Measurements from ENCODE around the gene BRINP3.
"Not testable (repeated sequence)": the region's sequence is repeated elsewhere in the genome, so short reads cannot be mapped to it uniquely, and the experiment has no call there.

Gene BRINP3

DNA sequence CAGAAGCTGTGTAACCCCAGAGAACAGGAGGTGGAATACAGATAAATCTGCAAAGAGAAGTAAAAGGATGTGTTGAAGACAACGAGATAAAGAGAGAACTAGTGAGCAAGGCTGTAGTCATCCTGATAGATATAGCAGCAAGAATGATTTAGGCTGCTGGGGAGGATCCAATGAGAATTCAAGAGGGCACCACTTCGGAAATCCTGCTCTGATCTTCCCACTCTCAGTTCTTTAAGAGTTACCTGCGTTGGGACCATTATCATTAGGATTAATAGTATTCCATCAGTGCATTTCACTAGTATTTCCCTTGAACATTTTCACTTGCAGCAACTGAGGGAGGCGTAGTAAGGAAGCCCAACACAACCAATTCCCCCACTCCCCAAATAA, at the start of gene BRINP3:
Gene BRINP3, minus strand, starts transcription at position 103 of the 387 bp plus-strand sequence.
- no peak for DNase-seq

DNA sequence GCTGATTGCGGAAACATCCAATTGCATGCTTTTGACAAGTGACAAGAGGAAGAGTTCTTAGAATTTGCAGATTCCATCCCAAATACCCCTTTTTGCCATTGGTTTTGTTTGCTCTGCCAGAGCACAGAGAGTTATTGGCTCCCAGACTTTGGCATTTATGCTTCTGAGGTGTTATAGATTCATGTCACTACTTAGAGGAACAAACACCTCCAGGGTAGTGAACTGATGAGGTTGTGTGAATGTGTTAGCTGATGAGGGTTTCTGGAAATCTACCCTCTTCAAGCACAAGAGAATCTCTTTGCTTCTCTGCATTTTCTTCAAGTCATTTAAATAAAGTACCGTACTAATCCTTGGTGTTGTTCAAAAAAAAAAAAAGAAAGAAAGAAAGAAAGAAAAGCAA, 33.9 kb upstream of the BRINP3 start:
- no peak for DNase-seq

DNA sequence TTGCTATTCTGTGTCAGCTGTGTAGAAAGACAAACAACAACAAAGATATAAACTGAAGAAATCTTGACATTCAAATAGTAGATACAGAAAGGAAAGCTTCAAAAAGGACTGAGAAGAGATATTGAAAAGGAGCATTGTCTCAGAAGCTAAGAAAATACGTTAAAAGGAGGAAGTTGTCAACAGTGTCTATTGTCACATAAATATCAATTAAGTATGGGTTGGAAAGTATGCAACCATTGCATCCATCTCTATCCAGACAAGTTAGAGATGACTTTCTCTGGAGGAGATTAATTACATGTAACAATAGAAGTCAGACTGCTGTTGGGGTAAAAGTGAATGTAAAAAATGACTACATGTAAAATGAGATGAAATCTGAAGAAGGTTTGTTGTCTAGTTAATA, 29.7 kb upstream of the BRINP3 start:
- DNase-seq, result no peak

DNA sequence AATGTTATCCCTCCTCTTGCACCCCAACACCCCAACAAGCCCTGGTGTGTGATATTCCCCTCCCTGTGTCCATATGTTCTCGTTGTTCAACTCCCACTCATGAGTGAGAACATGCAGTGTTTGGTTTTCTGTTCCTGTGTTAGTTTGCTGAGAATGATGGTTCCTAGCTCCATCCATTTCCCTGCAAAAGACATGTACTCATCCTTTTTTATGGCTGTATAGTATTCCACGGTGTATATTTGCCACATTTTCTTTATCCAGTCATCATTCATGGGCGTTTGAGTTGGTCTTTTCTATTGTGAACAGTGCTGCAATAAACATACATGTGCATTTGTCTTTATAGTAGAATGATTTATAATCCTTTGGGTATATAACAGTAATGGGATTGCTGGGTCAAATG, 26.9 kb upstream of the BRINP3 start:
- not testable (repeated sequence) for DNase-seq

DNA sequence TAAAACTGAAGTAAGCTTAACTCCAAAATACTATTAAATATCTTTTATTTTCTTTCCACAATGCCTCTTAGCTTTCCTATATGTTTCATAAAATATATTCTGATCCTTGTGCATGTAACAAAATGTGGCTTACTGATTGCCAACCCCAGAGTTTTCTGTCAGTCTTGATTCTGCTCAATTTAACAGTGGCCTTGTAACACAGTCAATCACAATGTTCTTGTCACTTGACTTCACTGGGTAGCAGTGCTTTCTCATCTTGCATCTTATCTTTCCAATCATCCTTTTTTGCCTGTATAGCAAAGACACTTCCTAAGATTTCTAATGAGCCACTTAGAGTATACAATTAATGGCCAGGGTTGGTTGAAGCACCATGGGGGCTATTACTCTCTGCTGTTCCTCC, 19.9 kb upstream of the BRINP3 start:
- no peak for DNase-seq

DNA sequence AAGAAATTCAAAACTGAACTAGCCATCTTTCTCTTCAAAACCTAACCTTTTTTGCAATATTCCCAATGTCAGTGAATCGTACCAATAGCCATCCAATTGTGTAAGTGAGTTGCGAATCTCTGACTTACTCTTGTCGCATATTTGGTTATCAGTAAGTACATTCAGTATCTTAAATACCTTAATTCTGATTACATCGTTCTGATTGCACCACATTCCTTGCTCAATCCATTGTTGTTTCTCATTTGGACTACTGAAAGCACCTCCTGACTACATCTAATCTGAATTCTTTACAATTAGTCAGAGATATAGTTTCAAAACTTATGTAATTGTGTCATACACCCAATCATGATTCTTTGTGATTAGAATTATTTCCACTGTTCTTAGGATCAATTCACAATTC, 16.8 kb upstream of the BRINP3 start:
- DNase-seq, result no peak

DNA sequence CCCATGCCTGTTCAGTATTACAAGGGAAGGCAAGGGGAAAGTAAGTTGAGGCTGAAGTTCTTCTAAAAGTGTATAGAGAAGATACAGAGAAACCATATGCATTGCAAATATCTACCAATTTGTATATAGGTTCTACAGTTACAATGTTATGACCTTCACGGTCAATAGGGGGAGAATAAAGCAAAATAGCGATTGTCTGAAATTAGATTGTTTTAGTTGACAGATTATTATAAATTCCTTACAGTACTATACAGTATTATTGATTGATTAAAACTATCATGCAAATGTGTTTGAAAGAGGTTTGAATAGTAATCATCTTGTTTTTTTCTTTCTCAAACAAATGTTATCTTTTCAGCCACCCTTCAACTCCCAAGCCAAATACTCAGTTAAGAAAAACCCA, 13.7 kb upstream of the BRINP3 start:
- no peak for DNase-seq

DNA sequence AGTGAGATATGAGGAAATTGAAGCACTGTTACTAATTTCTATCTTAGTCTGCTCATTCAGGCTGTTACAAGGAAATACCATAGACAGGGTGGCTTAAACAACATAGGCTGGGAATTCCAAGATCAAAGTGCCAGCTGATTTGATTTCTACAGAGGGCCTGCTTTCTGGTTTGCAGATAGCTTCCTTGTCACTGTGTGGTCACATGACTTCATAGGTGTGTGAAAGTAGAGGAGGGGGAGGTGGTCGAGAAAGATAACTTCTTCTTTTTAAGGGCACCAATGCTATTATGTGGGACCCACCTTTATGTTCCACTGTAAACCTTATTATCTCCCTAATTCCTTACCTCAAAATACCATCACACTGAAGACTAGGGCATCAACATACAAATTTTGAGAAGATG, 6.4 kb upstream of the BRINP3 start:
- no peak for DNase-seq

DNA sequence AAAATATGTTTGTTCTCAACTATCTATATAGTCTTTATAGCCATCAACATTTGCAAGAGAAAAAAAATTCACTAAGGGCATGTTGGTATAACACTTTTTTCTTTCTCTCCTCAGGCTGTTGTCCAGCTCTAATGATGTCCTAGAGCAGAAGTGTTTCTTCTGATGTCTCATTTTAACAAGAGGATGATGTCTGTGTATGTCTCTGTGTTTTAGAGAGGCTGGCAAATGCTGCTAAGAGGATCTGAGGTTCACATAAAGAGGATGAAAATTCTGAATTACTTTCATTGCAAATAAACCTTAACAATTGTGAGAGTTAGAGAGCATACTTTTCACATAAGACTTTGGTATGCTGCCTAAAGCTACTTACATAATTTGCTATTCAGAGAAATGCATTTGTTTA, 2.6 kb upstream of the BRINP3 start:
- DNase-seq, result no peak

DNA sequence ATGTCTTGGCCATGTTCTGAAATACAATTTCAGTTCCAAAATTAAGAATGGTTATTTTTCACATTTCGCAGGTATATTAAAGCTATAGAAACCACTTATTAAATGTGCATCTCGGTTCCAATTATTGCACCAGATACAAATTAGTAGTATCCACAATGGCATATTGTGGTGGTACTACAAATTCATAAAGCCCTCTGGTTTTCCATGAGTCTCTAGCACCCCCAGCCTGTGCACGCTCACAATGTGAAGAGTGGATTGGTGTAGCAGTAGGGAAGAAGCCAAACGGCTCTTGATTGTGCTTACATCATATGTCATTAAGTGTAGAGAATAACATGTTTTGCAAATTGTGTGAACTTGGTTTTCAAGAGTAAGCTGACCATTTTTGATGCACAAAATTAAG, 1.9 kb upstream of the BRINP3 start:
- no peak for DNase-seq

DNA sequence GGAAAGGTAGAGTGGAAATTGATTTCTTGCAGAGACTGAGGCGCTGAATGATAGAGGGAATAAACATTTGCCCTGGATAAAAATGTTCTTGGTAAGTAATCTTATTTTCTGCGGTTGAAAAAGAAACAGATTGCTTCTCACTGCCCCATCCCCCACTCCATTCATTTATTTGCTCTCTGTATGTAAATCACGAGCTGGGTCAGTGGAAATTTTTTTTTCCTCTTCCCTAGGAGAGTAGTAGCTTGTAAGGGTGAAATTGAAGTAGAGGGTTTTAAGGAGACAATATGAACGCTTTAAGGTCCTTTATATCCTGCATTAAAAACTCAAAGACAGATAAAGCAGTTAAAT, 1.4 kb upstream of the BRINP3 start:
- no peak for DNase-seq

DNA sequence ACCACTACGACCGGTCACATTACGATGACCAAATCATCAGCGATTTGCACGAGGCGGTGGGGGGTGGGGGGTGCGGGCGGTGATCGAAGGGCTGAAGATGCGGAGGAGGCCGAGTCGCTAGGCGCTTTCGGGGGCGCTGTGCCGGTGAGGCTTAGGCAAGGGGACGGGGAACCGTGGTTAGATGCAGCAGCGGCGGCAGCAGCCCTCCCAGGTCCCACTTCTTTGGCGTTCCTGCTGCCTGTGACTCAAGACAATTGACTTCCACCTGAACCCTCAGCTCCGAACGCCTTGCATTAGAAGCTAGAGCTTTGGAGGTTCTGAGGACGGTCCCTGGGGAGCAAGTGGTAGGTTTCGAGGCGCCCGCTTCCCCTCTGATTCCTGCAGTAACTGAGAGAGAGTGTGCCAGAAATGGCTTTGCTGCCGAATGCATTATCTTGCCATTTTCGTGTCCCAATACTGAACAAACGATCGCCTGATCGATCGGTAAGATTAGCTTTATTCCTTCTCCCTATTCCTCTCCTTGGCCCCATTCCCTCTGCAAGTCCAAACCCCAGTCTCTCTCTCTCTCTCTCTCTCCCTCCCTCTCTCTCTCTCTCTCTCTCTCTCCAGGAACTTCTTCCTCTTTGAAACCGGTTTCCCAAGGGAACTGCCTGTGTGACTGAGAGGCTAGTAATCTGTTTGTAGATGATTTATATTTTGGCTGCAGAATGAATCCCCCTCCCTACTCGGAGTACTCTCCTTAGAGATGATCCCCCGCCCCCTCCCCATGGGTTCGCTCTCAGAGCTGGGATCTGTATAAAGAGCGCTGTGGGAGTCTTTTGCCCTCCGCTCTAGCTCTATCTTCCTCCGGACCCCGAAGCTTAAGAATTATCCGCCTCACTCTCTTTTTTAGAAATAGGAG, 735 bp upstream of the BRINP3 start:
- peak; percentile 64 for DNase-seq

DNA sequence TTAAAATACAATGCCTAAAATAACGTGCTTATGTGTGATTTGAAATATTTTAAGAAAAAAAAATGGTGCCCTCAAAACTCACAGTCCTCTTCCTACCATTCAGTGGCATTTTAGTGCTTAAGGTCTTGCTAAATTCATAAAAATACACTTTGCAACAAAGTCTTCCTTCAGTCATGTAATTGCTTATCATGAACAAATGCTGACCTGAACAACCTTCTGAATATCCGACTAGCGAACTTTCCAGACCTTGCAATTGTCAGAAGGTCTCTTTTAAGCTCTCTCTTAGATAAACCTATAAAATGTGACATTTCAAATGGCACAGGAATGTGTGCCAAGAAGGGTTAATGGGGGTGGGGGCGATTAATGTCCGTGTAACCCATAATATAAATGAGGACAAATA, 858 bp downstream of the BRINP3 start:
- no peak for DNase-seq

DNA sequence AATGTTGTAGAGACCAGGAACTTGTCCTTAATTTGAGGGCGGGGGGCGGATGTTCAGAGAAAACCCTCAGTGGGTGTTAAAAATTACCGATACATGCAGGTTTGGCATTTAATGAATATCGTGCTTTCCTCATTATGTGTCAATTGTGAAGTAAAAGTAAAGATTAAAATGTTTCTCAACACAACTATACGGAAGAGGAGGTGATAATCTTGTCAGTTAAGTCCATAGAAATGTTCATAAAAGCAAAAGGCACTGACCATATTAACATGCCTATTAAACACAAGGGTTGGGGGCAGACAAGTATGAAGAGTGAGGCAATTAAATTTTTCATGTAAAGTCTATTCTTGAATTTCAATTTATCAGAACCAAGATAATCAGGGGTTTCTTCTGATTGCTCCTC, 1.3 kb downstream of the BRINP3 start:
- no peak for DNase-seq

DNA sequence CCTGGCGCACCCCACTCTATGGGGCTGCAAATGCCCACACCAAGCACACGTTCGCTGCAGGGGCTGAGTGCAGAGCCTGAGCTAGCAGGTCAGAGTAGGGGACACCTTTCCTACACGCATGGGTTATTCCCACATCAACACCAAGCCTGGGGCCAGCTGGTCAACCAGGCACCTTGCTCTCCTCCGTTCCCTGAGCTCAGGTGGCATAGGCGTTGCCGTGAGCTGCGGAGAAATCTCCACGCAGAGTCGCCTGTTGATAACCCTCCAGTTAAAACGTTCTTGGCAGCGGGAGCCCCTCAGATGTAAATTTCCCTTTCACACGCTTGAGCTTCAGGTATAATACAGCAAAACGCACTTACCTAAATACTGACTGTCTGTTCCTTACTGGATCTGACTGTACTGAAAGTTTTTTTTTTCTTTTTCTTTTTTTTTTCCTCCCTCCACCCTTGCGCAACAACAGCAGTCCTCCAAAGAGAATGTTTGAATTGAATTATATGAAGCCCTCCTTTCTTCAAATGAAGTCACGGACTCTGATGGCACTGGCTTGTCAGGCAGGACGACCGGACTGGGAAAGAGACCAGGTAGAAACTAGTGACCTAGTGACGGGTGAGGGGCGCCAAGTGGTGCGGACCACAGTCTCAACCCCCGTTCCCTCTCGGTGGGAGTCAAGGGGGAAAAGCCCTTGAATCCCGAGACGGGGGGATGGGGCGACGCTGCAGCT, 2.1 kb downstream of the BRINP3 start:
- no peak for DNase-seq

DNA sequence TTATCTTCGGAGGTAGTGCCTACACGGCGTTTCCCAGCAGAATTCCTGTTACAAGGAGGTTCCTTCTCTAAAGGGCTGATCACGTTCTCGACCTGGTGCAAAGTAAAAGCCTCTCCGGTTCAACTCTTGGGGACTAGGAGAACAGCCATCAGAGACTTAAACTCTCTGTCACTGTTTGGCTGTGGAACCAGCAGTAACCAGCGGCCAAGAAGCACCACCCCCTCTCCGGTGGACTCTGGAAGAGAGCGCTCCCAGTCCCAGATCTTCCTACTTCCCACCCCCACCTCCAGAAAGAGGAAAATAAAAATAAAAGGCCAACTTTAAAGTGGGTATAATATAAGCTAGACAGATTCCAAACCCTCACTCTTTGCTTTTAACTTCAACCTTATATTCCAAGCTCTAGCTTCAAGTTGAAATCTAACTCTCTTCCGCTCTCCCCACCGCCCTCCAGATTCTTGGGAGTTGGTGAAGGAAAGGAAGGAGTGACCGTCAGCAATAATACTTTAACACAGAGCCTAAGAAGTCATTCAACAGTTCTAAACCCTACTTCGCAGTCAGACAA, 2.9 kb downstream of the BRINP3 start:
- no peak for DNase-seq

DNA sequence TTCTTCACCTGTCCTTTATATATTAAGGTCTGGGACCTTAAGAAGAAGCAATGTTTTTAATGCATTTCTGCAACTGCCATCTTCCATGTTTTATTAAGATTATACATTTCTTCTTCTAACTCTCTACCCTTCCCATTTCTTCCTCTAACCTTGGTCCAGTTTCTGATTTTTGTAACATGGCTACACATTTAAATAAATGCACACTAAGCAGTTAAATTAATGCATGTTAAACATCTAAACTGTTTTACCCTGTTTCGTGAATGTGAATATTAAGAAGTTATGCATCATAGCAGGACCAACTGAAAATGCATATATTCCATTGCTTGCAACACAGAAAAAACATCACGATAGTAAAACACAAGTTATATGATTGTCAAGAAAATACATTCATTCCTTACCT, 3.7 kb downstream of the BRINP3 start:
- DNase-seq, result no peak

DNA sequence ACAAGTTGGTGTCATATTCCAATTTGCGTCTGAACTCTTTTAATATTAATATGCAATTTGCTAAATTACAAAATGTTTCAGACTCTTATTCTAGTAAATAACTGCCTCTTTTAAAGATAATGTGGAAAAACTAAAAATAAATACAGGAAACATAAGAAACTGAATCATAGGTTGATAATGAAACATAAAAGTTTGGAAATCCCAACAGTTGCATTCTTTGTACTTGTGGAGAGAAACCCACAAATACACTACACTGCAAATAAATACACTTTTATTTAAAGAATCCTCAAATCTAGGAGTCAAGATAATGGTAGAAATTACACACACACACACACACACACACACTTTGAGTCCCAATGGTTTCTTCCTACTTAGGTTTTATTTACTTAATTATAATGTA, 5.2 kb downstream of the BRINP3 start:
- DNase-seq, result no peak

DNA sequence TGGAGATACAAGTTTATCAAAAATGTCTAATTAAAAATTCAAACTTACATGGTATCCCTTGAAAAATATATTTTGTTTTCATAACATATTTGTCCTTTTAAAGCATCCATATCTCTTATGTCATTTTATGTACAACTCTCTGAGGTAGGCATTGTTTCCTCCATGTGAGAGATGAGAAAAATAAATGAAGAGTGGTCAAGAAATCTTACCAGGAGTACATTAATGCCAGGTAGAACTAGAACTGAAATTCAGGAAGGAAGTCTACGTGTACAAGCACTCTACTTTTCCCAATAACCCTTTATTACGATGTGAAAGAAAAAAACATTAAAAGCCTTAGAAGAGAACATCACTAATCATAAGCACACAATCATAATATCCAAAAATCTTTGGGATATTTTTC, 5.6 kb downstream of the BRINP3 start:
- DNase-seq, result no peak

DNA sequence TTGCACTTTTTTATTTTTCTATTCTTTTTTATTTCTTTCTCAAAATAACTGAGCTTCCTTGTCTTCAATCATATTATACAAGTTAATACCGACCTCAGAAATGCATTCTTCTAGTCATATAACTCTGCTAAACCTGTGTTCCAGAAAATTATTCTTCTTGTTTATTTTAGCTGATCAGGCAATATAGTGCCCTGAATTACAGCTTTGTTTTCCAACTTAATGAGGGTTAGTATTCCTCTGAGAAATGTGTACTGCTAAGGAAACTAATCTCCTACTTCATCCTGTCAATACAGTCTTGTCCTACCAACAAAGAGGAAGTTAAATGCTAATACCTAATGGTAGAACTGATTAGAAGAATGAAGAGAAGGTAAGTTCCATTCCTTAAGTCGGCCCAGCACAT, 13.0 kb downstream of the BRINP3 start:
- no peak for DNase-seq

DNA sequence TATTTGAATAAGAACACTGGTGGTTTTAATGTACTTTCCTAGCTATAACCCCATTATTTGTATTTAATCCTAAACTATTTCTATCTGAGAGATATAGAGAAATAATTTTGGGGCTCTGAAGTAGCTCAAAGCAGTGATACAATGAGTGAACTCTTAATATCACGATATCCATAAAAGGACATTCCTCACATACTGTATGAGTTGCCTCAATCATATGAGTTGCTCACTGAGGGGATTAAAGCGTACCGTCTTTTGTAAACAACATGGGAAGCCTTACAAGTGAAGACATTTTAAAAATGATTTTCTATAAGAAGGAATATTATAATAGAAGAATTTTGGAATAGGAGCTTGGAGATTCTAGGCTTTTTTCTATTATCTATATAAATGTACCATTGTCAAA, 21.5 kb downstream of the BRINP3 start:
- DNase-seq, result no peak

DNA sequence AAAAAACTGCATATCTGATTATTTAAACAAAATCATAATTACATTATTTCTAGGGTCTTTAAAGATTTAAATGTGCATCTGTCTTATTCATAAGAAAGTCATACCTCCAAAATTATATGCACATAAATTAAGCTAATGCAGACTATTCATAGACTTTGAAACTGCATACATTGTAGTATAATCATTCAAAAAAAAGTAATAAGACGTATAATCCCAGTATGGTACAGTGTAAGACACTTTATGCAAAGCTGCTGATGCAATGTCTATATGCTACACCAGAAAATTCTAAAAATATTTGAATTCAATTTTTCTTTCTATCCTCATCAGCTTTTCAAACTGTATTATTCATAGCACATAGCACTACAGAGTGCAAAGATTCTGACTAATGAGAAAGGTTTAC, 22.0 kb downstream of the BRINP3 start:
- no peak for DNase-seq

DNA sequence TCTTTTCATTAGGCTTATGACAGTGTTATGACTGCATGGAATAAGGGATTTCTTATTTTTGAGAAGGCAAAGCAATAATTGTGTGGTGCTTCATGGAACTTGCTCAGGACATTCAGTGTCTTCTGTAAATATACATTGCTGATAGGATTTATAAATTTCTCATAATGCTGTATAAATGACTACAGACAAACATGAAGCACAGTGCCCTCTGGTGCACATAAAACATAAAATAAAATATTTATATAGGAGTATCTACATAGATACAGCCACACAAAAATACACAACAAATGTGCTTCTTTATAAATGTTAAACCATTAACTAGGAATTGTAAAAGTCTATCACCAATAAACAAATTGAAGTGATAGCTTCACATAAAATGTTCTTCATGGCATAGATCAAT, 24.1 kb downstream of the BRINP3 start:
- no peak for DNase-seq

DNA sequence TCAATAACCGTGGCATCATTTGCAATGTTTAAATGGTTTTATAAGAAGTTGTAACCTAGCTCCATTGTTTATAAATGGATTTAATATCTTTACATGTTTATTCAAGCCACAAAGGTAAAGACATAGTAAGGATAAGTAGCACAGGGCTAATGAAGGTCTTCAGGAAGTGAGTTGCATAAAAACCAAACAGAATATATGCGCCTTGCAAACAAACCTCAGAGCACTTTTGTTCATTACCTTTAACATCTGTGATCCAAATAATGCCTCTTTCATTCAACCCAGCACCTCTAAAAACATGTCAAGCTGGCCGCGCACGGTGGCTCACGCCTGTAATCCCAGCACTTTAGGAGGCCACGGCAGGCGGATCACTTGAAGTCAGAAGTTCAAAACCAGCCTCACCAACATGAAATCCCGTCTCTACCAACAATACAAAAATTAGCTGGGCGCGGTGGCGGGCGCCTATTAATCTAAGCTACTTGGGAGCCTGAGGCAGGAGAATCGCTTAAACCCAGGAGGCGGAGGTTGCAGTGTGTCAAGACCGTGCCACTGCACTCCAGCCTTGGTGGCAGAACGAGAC, 25.3 kb downstream of the BRINP3 start:
- no peak for DNase-seq

Data from fibroblast of skin of right biceps (primary cell).